ENCODE results near the gene LRRC10B.

GRCh38 chr11:61497473-61497872 lies 11.1 kb upstream of the LRRC10B start:
- TF ChIP-seq POLR2A (IDR thresholded peaks at IDR 0.05) = no peak
- TF ChIP-seq, protein P1, sequence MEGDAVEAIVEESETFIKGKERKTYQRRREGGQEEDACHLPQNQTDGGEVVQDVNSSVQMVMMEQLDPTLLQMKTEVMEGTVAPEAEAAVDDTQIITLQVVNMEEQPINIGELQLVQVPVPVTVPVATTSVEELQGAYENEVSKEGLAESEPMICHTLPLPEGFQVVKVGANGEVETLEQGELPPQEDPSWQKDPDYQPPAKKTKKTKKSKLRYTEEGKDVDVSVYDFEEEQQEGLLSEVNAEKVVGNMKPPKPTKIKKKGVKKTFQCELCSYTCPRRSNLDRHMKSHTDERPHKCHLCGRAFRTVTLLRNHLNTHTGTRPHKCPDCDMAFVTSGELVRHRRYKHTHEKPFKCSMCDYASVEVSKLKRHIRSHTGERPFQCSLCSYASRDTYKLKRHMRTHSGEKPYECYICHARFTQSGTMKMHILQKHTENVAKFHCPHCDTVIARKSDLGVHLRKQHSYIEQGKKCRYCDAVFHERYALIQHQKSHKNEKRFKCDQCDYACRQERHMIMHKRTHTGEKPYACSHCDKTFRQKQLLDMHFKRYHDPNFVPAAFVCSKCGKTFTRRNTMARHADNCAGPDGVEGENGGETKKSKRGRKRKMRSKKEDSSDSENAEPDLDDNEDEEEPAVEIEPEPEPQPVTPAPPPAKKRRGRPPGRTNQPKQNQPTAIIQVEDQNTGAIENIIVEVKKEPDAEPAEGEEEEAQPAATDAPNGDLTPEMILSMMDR (IDR thresholded peaks at IDR 0.05) = no peak
- TF ChIP-seq POLR2AphosphoS5 (IDR thresholded peaks at IDR 0.05) = no peak

All from breast epithelium (tissue), 3 donors.